GM19023 (cell line): ENCODE measurements around the gene SLC16A9.
A peak's percentile ranks its signal among the peaks of the same experiment; 100 is the strongest.

Source experiments
- ATAC-seq: cut with Tn5 transposase; IDR thresholded peaks from one replicate; pipeline ENCODE4 v1.9.1; 2021; ENCODE audit warnings: mild to moderate bottlenecking, moderate library complexity; ENCODE audit not compliant: unreplicated experiment

The SLC16A9 gene

GRCh38 chr10:59719374-59719773 lies 9.7 kb upstream of the SLC16A9 start:
- ATAC-seq = no peak

GRCh38 chr10:59718257-59718656 lies 8.6 kb upstream of the SLC16A9 start:
- ATAC-seq = no peak

- ATAC-seq = no peak
Observed at GRCh38 chr10:59713196-59713821, 3.7 kb upstream of the SLC16A9 start.

- no peak for ATAC-seq
Observed at GRCh38 chr10:59711871-59712494, 2.3 kb upstream of the SLC16A9 start.

- peak; percentile 35 for ATAC-seq
Observed at GRCh38 chr10:59708816-59709394, 745 bp downstream of the SLC16A9 start.

GRCh38 chr10:59706851-59707797 lies 2.5 kb downstream of the SLC16A9 start:
- no peak for ATAC-seq

GRCh38 chr10:59705931-59706330 lies 3.7 kb downstream of the SLC16A9 start:
- ATAC-seq = no peak

- ATAC-seq = no peak
Observed at GRCh38 chr10:59704630-59705029, 5.0 kb downstream of the SLC16A9 start.

GRCh38 chr10:59702347-59702746 lies 7.3 kb downstream of the SLC16A9 start:
- peak; percentile 69 for ATAC-seq

- ATAC-seq = no peak
Observed at GRCh38 chr10:59700709-59701108, 8.9 kb downstream of the SLC16A9 start.

- no peak for ATAC-seq
Observed at GRCh38 chr10:59698326-59698725, 11.3 kb downstream of the SLC16A9 start.

- no peak for ATAC-seq
Observed at GRCh38 chr10:59695637-59696036, 14.0 kb downstream of the SLC16A9 start.

- ATAC-seq = no peak
Observed at GRCh38 chr10:59694936-59695335, 14.7 kb downstream of the SLC16A9 start.

- ATAC-seq = no peak
Observed at GRCh38 chr10:59692113-59692512, 17.5 kb downstream of the SLC16A9 start.

GRCh38 chr10:59688921-59689351 lies 20.7 kb downstream of the SLC16A9 start:
- no peak for ATAC-seq

GRCh38 chr10:59687657-59688056 lies 22.0 kb downstream of the SLC16A9 start:
- ATAC-seq = peak; percentile 55

GRCh38 chr10:59684006-59684405 lies 25.6 kb downstream of the SLC16A9 start:
- no peak for ATAC-seq

GRCh38 chr10:59682986-59683937 lies 26.4 kb downstream of the SLC16A9 start:
- ATAC-seq = no peak

GRCh38 chr10:59680199-59680598 lies 29.5 kb downstream of the SLC16A9 start:
- no peak for ATAC-seq

- ATAC-seq = peak; percentile 78
Observed at GRCh38 chr10:59678884-59679301, 30.8 kb downstream of the SLC16A9 start.
